Stimulated activated CD4-positive, alpha-beta T cell treated with anti-CD3 and anti-CD28 coated beads, Interleukin-2, amount 100 ng/mL, for 24 hours (primary cell): ENCODE results near the gene SLC39A9.
"Not testable (repeated sequence)": the region's sequence is repeated elsewhere in the genome, so short reads cannot be mapped to it uniquely, and the experiment has no call there.

Experiments
- DNase-seq, 2 donors: peaks; one replicate each; pipeline ENCODE4 v3.0.0-alpha.2; 2020

The SLC39A9 gene

DNA sequence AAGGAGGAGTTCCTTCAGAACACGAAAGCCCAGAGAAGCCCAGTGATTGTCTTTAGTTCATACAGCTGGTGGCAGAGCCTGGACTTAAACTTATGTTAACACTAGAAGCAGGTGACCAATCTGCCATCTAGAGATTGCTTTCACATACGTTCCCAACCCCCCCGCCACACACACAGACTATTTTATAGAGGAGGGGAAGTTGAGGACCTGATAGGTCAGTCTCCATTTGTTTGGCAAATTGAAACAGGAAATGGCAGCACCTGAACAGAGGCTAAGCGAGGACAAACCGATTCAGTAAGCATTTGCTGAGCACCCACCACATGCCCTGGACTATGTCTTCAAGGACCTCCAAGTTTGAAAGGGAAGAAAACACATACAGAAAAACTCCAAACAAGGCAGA, 81.2 kb downstream of the SLC39A9 start:
- DNase-seq = no peak

DNA sequence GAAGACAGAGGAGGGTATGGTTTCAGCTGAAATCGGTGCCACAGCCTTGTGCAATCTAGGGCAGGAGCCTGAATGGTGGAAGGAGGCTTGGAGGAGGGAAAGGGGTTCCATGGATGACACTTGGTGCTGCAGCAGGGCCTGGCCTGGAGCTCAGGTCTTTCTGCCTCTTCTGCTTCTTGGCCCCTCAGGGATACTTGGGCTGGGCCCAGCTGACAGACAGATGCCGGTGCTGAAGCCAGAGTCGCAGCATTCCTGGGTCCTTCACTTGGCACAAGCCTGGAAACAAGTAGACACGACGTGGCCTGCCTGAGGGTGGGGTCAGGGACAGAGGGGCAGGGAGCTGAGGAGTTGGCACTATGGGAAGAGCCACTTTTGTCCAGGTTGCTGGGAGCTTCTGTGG, 81.6 kb downstream of the SLC39A9 start:
- DNase-seq = no peak

DNA sequence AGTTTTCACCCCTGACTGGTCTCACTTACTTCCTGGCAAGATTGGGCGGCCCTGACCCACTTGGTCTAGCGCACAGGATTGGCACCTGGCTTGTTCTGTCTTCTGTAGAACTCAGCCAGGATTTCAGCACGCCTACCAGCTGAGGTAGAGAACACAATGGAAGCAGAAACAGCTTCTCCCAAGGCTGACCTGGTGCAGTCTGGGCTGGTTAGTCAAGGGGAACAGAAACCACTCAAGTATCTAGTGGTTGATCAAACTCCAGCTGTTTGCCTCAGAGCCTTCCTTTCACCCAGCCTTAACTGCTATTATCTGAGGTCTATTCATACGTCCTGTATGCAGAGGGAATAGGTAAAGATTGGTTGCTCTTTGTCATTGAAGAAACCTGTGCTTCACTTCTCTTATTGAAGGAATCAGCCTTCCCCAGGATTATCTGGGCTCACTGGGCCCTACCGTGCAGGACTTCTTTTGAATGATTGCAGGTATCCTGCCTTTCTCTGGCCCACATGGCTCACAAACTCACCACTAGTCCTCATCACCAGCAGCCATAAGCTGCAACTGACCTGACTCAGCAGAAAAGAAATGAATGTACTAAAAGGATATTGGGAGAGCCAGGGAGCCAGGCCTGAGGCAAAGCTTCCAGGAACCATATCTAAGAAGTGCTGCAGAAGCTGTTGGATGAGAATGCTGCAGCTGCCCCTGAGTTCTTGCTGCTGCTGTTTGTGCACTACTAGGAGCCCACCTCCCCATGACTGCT, 83.5 kb downstream of the SLC39A9 start:
- DNase-seq = no peak

DNA sequence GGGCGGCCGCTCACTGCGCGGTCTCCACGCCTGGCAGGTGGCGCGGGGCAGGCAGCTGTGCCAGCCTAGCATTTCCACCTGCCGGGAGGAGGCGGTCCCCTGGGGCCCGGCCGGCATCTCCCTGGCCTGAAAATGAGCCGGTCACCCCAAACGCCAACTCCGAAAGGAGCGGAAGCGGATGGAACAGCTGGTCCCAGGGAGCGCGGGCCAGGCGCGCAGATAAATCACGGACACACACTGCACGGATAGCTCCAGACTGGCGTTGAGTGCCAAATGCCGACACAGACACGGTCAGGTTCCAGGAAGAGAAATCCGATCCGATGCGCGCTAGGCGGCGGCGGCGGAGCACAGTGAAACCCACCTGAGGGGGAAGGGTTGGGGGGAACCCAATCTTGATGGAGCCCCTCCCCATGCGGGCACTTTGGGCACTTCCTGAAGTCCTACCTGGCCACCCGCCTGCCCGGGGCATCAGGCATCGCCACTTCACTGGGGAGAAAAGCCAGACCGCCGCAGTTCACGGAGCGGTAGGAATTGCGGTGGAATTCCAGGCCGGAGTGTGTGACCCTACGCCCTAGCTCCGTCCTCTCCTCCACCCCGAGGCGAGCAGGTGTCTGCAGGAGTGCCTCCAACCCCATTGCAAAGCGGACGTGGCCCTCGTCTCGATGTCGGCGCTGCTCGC, 85.4 kb downstream of the SLC39A9 start:
- DNase-seq = no peak

DNA sequence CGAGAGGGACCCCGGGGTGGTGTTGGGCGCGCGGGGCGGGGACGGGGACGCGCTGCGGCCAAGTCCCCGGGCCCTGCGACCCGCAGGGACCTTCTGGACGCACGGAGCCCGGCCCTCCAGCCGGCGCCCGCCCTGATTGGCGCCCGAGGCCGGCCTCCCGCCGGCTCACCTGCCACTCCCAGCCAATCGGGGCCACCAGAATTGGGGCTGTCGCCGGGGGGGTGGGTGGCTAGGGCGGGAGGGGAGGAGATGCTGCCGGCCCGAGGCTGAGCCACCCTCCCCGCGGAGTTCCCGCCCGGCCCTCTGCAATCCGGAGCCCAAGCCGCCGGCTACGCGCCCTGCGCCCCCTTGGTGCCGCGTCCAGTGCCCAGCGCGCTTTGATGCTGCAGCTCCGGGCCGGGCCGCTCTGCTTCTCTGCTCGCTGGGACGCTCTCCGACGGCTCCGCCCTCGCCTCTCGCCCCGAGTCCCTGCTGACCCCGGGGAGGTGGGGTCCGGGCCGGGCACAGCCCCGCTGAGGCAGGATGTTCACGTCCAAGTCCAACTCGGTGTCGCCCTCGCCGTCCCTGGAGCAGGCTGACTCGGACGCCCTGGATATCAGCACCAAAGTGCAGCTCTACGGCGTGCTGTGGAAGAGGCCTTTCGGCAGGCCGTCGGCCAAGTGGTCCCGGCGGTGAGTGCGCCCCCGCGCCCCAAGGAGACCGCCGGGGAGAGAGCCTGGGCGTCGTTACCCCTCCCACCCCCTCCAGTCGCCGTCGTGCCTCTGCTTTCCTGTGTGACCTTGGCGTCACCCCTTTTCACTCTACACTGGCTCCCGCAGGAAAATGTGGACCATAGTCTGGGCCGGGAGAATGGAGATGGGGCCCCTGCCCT, 86.2 kb downstream of the SLC39A9 start, which contains the start of gene PLEKHD1:
PLEKHD1 (plus strand) TSS at position 285 of the 871 bp plus-strand sequence; CDS start at position 523, 238 bp downstream.
- DNase-seq = peak in 1 of 2 donors; percentile 17

DNA sequence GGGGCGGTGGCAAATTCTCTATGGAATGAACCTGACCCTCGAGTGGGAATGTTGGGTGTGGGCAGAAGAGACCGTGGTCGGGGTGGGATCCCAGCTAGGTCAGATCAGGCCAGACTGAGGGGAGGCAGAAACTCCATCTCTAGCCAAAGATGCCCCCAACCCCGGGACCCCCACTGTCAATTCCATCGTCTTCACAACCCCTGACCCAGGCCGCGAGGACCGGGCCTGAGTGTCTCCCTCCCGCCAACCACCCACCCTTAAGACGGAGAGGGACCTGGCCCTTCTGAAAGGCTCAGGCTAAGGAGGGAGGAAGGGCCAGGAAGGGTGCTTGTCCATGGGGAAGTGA, 86.8 kb downstream of the SLC39A9 start:
- no peak for DNase-seq

DNA sequence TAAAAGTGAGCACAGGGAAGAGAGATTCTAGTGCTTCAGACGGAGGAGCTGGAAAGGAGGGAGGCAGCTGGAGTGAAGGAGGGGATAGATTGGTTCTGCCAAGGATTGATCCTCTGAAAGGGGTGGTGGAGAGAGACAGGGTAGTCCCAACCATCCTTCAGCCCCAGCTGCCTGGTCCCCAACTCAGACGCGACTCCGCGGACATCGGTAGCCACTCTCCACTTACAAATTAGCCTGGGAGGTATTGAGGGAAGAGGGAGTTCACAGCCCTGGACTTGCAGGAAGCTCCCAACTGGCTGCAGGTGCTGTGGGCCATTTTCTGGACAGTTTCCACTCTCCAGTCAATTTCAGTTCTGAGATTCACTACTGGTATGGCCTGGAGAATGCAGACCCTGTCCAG, 87.2 kb downstream of the SLC39A9 start:
- DNase-seq = no peak

DNA sequence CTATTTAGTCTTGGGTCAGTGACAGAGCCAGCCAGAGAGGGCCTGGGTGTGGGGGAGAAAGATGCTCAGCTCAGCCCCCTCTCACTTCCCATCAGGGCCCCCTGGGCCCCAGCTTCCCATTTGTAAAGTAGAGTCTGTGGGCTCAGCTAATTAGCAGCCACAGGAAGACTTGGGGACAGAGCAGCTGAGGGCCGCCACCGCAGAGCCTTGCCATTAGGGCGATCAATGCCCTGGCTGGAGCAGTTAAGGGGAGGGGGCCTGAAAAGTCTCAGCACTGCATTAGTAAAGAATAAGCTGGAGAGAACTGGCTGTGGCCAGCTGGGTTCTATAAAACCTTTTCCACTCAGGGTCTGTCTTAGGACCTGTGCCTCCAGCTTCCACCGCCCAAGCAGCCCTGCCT, 88.7 kb downstream of the SLC39A9 start:
- no peak for DNase-seq

DNA sequence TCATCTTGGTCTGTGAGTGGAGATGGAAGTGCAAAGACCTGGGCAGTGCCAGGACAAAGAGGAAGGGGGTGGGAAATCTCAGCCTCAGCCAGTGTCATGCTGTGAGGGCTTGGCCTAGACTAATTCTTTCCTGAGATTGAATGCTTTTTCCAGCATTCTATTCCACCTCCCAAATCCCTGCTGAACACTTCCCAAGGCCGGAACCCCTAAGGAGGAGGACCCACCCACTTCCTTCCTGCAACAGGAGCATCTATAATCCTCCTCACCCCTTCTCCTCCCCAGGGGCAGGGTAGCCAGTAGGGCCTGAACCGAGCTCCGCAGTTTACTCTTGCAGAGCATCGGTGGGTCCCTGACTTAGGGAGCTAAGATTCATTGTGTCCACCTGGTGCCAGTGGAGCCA, 89.3 kb downstream of the SLC39A9 start:
- no peak for DNase-seq

DNA sequence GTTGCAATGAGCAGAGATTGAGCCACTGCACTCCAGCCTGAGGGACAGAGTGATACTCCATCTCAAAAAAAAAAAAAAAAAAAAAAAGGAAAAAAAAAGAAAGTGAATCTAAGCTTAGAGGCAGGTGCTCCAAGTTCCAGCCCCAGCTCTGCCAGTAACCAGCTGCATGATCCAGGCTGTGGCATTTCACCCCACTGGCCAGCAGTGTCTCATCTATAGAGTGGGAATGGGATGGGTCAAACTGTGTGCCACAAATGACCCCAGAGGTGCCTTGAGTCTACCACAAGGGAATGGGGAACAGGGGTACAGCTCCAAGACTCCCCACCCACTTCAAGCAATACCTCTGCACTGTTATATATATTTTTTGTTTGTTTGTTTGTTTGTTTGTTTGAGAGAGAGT, 91.0 kb downstream of the SLC39A9 start:
- DNase-seq = no peak

DNA sequence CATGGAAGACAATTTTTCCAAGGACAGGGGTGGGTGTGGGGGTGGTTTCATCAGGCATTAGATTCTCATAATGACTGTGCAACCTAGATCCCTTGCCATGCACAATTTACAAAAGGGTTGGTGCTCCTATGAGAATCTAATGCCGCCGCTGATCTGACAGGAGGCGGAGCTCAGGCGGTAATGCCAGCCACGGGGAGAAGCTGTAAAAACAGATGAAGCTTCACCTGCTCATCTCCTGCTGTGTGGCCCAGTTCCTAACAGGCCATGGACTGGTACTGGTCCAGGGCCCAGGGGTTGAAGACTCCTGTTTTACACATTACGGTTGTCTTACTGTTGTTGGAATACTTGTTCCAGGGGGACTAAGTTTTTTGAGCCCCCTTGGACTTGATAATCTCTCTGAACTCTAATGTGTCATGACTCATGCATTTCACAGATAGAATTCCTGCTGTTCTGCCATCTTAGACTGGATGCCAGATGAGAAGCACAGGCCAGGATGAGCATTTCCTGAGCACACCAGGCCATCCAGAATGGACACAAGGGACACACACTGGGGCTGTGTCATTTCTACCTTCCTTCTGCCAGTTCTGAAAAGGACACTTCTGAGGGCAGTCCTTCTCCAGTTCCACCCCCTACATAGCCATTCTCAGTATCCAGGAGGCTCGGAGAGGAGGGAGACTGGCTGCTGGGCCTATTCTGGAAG, 91.9 kb downstream of the SLC39A9 start:
- DNase-seq = no peak

DNA sequence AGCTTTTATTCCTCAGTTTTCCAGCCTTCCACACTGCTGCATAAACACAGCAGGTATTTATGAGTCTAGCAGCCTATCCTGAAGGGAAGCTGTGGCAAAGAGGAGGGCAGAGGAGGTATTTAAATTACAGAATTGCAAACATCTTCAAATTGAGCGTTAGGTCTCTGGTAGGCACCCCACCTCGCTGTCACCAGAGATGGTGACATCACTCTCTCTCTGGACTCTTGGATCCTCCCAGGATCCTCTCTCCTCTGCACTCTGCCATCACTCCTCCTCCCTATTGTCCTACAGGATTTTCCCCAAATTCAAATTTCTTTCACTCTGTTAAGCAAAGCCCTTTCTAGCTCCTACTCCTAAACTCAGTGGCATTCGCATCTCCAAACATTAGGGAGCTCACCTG, 92.7 kb downstream of the SLC39A9 start:
- DNase-seq = no peak

DNA sequence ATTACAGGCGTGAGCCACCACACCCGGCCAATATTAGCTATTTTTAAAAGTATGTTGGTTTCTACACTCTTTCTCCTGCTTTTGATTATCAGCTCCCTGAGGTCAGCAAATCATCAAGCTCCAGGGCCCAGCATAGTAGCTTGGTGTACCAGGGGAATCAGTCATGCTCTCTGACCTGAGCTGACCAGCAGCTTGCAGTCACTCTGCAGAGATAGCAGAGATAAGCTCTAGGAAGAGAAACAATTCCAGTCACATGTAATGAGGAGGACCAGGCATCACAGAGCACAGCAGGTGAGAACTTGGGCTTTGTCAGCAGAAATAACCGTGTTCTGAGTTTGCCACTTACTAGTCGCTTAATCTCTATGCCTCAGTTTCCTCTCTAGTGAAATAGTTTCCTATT, 94.5 kb downstream of the SLC39A9 start:
- DNase-seq = no peak

DNA sequence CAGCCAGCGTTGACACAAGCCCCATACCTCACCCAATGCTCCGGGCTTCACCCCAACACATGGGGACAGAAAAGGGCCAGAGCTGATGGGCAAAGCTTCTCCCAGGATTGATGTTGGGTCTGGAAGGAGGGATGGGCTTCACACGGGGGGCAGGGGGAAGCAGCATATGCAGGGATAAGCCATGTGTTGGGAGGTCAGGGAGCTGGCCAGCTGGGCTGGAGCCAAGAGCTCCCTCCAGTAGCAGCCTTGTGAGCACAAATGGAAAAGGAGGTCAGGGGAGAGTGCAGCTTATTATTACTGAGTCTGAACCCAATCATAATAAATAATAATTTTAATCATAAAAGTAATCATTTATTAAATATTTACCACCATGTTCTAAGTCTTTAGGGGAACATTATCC, 95.3 kb downstream of the SLC39A9 start:
- no peak for DNase-seq

DNA sequence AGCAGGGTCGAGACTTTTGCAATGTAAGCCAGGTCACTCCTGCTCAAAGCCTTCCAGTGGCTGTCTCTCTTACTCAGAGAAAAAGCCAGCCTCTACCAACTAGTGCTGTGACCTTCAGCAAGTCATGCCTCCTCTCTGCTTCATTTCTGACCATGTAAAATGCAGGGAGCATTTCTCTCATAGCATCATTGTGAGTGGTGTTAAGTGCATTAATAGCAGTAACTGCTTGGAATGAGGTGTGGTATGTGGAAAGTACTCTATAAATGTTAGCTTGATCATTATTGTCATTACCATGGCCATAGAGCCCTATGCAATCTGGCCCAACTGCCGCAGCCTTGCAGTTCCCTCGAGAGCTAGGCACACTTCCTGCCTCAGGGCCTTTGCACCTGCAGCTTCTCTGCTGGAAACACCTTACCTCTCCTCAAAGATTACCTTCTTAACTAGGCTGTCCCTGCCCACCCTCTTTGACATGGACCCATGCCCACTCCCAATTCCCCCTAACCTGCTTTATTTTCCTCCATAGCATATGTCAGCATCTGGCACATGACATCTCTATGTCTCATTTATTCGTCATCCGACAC, 96.9 kb downstream of the SLC39A9 start:
- no peak for DNase-seq

DNA sequence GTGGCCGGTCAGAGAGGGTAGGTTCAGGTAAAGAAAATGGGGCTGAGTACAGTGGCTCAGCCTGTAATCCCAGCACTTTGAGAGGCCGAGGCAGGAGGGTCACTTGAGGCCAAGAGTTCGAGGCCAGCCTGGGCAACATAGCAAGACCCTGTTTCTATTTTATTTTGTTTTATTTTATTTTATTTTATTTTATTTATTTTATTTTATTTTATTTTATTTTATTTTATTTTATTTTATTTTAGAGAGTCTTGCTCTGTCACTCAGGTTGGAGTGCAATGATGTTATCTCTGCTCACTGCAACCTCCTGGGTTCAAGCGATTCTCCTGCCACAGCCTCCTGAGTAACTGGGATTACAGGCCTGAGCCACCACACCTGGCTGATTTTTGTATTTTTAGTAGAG, 99.4 kb downstream of the SLC39A9 start:
- not testable (repeated sequence) for DNase-seq

DNA sequence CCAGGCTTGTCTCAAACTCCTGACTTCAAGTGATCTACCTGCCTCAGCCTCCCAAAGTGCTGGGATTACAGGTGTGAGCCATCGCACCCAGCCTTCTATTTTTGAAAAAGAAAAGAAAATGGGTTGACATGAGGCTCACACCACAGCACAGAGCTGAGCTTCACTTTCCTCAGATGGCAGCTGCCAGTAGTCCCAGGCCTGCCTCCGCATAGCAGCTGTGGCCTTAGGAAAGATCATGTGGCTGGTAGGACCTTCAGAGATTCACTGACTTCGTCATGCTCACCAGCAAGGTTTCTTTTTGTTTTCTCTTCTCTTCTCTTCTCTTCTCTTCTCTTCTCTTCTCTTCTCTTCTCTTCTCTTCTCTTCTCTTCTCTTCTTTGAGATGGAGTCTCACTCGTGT, 99.8 kb downstream of the SLC39A9 start:
- not testable (repeated sequence) for DNase-seq

DNA sequence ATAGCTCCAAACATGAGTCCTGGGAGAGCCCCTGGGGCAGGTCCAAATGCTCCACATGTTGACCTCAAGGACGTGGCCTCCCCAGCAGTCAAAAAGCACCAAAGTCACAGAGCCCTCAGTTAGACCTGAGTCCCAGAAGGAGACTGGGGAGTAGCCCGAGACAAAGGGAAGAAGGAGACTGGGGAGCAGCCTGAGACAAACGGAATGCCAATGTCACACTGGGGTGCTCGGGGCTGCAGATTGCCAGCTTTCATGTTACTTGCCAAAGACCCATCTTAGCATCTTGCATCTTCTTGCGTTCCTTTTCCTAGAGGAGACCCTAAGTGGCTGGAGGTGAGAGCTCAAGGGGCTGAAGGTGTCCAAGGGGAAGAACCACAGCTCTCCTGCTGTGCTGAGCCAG, 100.9 kb downstream of the SLC39A9 start:
- no peak for DNase-seq

DNA sequence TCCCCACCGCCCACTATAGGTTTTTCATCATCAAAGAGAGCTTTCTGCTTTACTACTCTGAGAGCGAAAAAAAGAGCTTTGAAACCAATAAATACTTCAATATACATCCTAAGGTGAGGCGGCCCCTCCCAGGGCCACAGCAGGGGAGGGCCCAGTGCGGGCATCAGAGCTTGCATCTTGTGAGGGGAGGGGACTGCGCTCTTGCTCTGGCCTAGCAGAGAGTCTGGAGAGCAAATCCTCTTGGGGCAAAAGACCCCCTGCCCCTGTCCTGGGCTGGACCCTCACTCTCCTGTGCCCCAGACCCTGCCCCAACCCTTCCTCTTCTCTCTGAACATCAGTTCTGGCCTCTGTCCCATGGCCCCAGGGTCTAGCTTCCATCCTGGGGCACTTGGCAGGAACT, 101.6 kb downstream of the SLC39A9 start:
- DNase-seq = no peak

DNA sequence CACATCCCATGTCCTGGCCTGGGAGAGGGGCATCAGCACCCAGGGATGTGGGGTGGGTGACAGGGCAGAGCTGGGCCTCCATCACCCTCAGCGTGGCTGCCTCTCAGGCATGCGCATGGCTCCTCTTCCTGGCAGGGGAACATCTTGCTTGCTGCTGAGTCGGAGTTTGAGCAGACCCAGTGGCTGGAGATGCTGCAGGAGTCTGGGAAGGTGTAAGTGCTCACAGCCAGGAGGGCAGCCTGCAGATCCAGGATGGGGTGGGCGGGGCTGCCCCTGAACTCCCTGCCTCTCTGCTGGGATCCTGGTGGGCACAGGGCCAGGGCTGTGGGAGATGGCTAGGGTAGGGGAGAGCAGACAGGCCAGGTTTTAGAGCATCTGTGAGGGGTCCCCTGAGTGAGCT, 102.2 kb downstream of the SLC39A9 start:
- DNase-seq = no peak

DNA sequence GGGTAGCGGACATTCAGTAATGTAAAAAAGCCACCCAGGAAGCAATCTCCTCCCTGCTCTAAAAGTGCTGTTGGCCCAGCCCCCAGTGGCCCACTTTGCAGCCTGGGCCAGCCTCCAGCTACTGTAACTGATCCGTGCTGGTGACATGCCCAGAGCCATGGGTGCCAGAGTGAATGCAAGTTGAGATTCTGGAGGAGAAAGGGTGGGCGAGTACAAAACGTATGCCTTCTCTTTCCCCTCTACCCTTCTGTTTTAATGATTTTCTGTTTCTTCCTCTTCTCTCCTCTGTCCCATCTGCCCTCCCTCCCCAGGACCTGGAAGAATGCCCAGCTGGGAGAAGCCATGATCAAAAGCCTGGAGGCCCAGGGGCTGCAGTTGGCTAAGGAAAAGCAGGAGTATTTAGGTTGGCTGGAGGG, 102.9 kb downstream of the SLC39A9 start:
- DNase-seq = no peak

DNA sequence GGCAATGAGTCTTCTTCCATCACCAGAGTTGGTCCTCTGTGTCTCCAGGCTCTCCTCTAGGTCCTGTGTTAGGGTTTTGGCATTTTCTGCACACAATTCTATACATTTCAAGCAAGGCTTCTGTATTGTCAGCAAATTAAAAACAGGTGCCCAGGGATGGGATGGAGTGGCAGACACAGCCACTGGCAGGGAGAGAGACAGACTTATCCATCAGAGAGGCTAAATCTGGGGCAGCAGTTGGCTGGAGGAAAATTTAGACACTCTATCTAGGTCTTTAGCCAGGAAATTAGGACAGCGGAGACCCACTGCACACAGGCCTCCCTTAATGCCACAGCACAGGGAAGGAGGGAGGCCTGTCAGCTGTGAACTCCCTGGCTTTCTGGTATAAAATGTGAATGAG, 106.3 kb downstream of the SLC39A9 start:
- no peak for DNase-seq
